ENCODE data around the gene DCAF10. TPM values are rescaled to one million over a fixed set of nuclear protein-coding genes. Genes with fewer than 3 reads are reported as not detected.

The DCAF10 gene
- total RNA-seq, 1 experiment from 2014 or later, result 34.8 TPM

Other genes with a start within 250 kb of the DCAF10 start
- 25.8 and 29.3 TPM in 2 replicates for gene FBXO10, start 224.4 kb upstream of the DCAF10 start, total RNA-seq (2014; rRNA removed; shearing (Covaris generic); ENCODE audit: low replicate concordance)
- gene TOMM5, start 208.2 kb upstream of the DCAF10 start, total RNA-seq (2014; rRNA removed; shearing (Covaris generic); ENCODE audit: low replicate concordance), result 262 and 265 TPM in 2 replicates
- 0.07 TPM in 1 of 2 replicates, not detected in the other for gene FRMPD1, start 149.8 kb upstream of the DCAF10 start, total RNA-seq (2014; rRNA removed; shearing (Covaris generic); ENCODE audit: low replicate concordance)
- gene TRMT10B, start 47.0 kb upstream of the DCAF10 start, total RNA-seq (2014; rRNA removed; shearing (Covaris generic); ENCODE audit: low replicate concordance), result 5.5 and 6.9 TPM in 2 replicates
- 36.0 and 98.9 TPM in 2 replicates for gene EXOSC3, start 15.7 kb upstream of the DCAF10 start, total RNA-seq (2014; rRNA removed; shearing (Covaris generic); ENCODE audit: low replicate concordance)
- gene SLC25A51, start 103.3 kb downstream of the DCAF10 start, total RNA-seq (2014; rRNA removed; shearing (Covaris generic); ENCODE audit: low replicate concordance), result 22.9 and 44.2 TPM in 2 replicates